Measurements from ENCODE around the gene TMEM150A. TPM values are rescaled to one million over a fixed set of nuclear protein-coding genes. Genes with fewer than 3 reads are reported as not detected.

Gene TMEM150A
- total and polyA plus RNA-seq, 2 of the 13 experiments (the other 11 are each of a cell fraction or from before 2014, with no cell fraction given): 30.1 to 70.4 TPM

DNA sequence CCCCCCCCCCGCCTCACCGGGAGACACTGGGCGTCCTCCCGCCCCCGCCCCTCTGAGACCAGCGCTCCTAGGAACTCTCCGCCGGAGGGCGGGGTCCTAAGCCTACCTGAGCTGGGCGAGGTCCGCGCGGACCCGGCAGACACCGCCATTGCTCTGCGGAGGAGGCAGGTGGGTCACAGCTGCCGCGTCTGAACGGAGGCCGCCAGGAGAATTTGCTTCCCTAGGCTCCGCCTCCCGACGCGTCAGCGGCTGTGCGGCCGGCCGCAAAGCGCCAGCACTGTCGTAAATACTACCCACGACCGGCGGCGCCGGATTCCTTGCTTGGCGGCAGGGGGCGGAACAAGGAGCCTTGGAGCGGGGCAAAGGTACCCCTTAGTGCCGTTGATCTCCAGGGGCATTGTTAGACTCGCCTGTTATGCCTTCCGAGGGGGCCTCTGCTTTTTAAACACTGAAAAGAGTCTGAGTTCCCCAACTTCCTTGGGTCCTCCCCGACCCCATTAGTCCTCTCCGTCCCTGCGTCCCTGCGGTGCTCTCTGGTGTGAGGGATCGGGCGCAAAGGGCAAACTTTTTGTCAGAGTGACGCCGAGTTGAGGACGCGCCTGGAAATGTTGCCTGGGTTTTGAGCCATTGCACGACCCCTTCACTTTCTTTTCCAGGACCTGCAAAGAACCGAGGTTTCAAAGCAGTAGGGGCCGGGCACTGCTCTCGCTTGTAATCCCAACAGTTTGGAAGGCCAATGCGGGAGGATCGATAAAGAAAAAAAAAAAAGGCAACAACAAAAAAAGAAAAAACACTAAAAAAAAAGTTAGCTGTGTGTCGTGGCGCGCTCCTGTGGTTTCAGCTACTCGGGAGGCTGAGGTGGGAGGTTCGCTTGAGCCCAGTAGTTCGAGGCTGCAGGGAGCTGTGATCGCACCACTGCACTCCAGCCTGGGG is 41.0 kb downstream of the TMEM150A start, which contains the start of gene GGCX (continued):
- TF ChIP-seq, protein P1, sequence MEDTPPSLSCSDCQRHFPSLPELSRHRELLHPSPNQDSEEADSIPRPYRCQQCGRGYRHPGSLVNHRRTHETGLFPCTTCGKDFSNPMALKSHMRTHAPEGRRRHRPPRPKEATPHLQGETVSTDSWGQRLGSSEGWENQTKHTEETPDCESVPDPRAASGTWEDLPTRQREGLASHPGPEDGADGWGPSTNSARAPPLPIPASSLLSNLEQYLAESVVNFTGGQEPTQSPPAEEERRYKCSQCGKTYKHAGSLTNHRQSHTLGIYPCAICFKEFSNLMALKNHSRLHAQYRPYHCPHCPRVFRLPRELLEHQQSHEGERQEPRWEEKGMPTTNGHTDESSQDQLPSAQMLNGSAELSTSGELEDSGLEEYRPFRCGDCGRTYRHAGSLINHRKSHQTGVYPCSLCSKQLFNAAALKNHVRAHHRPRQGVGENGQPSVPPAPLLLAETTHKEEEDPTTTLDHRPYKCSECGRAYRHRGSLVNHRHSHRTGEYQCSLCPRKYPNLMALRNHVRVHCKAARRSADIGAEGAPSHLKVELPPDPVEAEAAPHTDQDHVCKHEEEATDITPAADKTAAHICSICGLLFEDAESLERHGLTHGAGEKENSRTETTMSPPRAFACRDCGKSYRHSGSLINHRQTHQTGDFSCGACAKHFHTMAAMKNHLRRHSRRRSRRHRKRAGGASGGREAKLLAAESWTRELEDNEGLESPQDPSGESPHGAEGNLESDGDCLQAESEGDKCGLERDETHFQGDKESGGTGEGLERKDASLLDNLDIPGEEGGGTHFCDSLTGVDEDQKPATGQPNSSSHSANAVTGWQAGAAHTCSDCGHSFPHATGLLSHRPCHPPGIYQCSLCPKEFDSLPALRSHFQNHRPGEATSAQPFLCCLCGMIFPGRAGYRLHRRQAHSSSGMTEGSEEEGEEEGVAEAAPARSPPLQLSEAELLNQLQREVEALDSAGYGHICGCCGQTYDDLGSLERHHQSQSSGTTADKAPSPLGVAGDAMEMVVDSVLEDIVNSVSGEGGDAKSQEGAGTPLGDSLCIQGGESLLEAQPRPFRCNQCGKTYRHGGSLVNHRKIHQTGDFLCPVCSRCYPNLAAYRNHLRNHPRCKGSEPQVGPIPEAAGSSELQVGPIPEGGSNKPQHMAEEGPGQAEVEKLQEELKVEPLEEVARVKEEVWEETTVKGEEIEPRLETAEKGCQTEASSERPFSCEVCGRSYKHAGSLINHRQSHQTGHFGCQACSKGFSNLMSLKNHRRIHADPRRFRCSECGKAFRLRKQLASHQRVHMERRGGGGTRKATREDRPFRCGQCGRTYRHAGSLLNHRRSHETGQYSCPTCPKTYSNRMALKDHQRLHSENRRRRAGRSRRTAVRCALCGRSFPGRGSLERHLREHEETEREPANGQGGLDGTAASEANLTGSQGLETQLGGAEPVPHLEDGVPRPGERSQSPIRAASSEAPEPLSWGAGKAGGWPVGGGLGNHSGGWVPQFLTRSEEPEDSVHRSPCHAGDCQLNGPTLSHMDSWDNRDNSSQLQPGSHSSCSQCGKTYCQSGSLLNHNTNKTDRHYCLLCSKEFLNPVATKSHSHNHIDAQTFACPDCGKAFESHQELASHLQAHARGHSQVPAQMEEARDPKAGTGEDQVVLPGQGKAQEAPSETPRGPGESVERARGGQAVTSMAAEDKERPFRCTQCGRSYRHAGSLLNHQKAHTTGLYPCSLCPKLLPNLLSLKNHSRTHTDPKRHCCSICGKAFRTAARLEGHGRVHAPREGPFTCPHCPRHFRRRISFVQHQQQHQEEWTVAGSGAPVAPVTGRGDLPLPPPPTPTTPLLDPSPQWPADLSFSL (CRISPR knock-in tag; IDR thresholded peaks at IDR 0.05): no peak; the same call in 1 of the 2 replicates
- TF ChIP-seq MIXL1 (CRISPR knock-in tag; IDR thresholded peaks at IDR 0.05): peak; percentile 52
- TF ChIP-seq ZFP36L2 (CRISPR knock-in tag; IDR thresholded peaks at IDR 0.05): no peak; the same call in 1 of the 2 replicates
- no peak for TF ChIP-seq NFATC3 (CRISPR knock-in tag; IDR thresholded peaks at IDR 0.05)
- peak; percentile 52; the same call in 1 of the 2 replicates for TF ChIP-seq GMEB2 (CRISPR knock-in tag; IDR thresholded peaks at IDR 0.05; ENCODE audit: low read depth)
- TF ChIP-seq, protein P2, sequence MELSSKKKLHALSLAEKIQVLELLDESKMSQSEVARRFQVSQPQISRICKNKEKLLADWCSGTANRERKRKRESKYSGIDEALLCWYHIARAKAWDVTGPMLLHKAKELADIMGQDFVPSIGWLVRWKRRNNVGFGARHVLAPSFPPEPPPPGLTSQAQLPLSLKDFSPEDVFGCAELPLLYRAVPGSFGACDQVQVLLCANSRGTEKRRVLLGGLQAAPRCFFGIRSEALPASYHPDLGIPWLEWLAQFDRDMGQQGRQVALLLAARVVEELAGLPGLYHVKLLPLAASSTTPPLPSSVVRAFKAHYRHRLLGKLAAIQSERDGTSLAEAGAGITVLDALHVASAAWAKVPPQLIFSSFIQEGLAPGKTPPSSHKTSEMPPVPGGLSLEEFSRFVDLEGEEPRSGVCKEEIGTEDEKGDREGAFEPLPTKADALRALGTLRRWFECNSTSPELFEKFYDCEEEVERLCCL (CRISPR knock-in tag; IDR thresholded peaks at IDR 0.05; ENCODE audit: borderline replicate concordance): no peak
- TF ChIP-seq, protein P3, sequence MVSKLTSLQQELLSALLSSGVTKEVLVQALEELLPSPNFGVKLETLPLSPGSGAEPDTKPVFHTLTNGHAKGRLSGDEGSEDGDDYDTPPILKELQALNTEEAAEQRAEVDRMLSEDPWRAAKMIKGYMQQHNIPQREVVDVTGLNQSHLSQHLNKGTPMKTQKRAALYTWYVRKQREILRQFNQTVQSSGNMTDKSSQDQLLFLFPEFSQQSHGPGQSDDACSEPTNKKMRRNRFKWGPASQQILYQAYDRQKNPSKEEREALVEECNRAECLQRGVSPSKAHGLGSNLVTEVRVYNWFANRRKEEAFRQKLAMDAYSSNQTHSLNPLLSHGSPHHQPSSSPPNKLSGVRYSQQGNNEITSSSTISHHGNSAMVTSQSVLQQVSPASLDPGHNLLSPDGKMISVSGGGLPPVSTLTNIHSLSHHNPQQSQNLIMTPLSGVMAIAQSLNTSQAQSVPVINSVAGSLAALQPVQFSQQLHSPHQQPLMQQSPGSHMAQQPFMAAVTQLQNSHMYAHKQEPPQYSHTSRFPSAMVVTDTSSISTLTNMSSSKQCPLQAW (CRISPR knock-in tag; IDR thresholded peaks at IDR 0.05): peak; percentile 91
- no peak for TF ChIP-seq SRSF4 (IDR thresholded peaks at IDR 0.05; ENCODE audit: low read depth, low read length, poor library complexity, severe bottlenecking)
- peak; percentile 69; the same call in 1 of the 2 replicates for TF ChIP-seq CHD4 (IDR thresholded peaks at IDR 0.05; ENCODE audit: borderline replicate concordance, low read length)
- TF ChIP-seq, protein P4, sequence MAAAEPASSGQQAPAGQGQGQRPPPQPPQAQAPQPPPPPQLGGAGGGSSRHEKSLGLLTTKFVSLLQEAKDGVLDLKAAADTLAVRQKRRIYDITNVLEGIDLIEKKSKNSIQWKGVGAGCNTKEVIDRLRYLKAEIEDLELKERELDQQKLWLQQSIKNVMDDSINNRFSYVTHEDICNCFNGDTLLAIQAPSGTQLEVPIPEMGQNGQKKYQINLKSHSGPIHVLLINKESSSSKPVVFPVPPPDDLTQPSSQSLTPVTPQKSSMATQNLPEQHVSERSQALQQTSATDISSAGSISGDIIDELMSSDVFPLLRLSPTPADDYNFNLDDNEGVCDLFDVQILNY (CRISPR knock-in tag; conservative IDR thresholded peaks at IDR 0.05): no peak; the same call in 1 of the 2 replicates
- TF ChIP-seq, protein P5, sequence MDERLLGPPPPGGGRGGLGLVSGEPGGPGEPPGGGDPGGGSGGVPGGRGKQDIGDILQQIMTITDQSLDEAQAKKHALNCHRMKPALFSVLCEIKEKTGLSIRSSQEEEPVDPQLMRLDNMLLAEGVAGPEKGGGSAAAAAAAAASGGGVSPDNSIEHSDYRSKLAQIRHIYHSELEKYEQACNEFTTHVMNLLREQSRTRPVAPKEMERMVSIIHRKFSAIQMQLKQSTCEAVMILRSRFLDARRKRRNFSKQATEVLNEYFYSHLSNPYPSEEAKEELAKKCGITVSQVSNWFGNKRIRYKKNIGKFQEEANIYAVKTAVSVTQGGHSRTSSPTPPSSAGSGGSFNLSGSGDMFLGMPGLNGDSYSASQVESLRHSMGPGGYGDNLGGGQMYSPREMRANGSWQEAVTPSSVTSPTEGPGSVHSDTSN (CRISPR knock-in tag; IDR thresholded peaks at IDR 0.05): no peak
- peak; percentile 92 for TF ChIP-seq KMT2B (CRISPR knock-in tag; IDR thresholded peaks at IDR 0.05)
- TF ChIP-seq, protein P6, sequence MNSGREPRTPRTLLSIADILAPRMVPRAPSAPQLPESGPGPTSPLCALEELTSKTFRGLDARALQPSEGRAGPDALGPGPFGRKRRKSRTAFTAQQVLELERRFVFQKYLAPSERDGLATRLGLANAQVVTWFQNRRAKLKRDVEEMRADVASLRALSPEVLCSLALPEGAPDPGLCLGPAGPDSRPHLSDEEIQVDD (CRISPR knock-in tag; IDR thresholded peaks at IDR 0.05; ENCODE audit: borderline replicate concordance): no peak; the same call in 1 of the 2 replicates
